NCI-H146 treated with DMSO at 0.1 percent for 48 hours (cell line): ENCODE data around the gene SYT2.
"Not testable (repeated sequence)": the region's sequence is repeated elsewhere in the genome, so short reads cannot be mapped to it uniquely, and the experiment has no call there.

Source experiments
- DNase-seq: peaks from one replicate; lab custom pipeline; 2025; ENCODE audit not compliant: unreplicated experiment; lab: John Stamatoyannopoulos, UW

The SYT2 gene

DNA sequence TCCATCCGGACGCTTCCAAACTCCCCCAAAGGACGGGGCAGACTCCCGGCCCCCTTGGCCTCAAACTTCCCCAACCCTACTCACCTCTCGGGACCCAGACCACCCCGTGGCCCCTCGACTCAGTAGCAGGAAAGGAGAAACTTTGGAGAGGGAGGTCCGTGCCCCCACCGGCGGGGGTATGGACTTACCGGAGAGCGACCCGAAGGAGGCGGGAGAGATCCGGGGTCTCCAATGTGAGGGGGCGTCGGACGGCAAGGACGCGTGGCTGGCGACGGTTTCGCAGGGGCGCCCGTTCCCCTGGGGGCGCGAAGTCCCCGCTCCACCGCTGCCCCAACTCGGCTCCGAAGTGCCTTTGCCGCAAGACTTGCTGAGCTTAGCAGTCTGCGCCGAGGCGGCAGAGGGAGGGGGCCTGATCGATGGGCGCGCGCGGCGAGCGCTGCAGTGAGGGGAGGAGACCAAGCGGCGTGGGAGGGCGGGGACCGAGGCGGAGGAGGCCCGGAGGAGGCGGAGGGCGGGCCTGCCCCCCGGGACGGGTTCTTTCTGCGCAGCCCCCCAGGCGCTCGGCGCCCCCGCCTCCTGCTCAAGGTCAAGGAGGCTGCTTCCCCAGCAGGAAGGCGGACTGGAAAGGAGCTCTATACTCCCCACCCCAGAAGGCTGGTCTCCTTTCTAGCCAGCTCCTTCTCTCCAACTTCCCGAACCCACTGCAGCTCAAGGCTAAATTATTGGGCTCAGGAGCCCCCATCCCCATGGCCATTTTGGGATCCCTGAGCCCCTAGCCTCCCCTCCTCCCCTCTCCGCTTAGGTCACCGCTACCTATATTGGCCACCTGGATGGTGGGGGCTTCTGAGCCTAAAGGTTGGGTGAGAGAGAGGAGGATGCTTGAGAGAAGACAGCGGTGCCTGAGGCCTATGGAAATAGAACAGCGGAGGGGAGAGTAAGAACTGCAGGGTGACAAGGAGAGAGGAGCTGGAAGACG, at the start of gene SYT2:
TSS of gene SYT2 (minus strand) at position 385 of the 976 bp plus-strand sequence. CDS start 104,682 bp downstream, outside the sequence.
- DNase-seq: peak; percentile 33

DNA sequence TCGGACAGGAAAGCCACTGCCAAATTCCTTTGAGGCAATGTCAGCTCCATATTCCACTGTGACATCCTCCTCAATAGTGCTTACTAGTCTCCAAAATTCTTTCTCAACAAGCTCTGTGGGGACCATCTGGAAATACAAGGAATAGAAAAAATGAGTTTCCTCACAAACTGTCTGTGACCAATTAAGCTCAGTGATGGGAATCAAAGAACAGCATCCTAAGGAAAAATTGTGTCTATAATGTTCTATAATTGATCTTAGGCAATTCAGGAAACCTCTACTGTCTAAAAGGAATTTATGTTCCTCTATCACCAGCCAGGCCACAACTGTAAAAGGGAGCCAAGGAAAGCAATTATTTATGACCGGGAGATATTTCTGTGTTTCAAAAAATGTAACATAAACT, 46.1 kb upstream of the SYT2 start:
- DNase-seq: no peak

DNA sequence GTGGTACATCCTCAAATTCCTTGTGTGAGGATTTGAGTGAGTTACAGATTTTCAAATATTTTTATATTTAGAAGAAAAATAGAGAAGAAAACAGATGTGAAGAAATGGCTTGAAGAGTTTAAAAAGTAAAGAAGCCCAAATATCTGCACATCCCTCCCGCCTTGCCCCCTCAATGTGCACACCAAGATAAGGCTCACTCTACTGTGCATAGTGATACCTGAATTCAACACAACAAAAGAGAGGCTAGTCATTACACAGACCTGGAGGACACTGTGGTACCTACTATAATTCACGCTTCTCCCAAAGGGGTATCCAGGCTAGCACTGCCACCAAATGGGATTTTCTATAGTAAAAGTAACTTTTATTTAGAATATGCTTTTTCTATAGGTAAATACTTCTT, 44.0 kb upstream of the SYT2 start:
- DNase-seq: no peak

DNA sequence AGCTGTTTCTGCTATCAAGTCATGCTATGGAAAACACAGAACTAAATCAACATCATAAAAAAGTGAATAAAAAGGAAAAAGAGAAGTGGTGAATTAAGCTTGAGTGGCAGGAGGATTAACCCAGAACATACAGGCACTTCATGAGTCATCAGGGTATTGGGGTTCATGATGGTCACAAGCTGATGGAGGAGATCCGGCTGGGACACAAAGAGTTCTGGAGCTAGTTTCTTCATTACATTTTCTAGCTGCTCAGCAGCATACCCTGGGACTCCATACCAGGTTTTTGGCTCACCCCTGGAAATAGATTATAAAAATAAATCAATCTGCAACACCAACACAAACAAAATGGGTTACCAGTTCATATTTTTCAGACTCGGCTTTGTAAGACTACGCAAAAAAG, 42.5 kb upstream of the SYT2 start:
- no peak for DNase-seq

DNA sequence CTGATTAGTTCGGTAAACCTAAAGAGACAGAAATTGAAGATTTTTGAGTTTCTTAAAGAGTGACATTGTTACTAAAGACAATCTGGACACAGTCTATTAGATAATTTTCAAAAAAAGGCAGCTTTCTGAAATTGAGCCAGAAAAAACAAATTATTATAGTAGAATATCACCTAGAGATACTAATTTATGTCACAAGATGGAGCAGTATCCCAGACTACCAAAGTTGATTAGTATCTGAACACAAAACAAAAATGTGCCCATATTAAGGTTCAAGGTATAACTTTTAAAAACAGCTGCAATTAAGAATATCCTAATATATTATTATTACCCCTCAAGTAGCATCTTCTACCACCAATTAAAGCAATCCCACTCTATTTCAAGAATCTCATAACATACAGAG, 40.5 kb upstream of the SYT2 start:
- no peak for DNase-seq

DNA sequence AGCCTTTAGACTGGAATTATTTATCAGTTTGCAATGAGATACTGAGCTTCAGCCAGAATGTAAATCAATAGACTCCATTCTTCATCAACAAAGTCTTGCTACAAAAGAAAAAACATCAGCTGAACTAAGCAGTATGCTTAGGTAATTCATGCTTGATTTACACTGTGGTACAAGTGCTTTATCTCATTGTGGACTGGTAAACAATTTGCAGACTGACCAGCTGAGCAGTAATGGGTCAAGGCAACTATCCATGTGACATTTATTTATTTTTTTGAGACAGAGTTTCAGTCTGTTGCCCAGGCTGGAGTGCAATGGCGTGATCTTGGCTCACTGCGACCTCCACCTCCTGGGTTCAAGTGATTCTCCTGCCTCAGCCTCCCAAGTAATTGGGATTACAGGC, 39.8 kb upstream of the SYT2 start:
- no peak for DNase-seq

DNA sequence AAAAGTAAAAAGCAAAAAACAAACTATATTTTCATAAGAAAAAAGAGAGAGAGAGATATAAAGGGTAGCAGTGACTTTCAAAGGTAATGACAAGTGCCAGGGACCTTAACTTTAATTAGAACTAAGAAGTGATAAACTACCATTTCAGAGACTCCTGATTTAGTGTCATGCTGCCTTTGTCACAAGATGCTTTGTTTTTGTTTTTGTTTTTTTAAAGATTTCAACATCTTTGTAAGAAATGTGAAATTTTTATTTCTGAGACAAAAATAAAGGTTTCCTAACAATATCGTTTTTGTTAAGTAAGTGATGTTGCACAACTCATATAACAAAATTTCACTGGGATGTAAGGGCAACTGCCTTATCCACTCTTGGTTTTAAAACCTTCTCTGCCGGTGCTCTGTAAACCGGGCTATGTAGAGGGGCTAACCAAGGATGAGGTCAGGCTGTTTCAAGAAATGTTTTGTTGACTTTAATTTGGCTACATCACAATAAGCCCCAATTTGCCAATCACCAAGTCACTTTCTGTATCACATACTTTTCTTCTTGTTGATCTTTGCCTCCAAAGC, 35.2 kb upstream of the SYT2 start:
- no peak for DNase-seq

DNA sequence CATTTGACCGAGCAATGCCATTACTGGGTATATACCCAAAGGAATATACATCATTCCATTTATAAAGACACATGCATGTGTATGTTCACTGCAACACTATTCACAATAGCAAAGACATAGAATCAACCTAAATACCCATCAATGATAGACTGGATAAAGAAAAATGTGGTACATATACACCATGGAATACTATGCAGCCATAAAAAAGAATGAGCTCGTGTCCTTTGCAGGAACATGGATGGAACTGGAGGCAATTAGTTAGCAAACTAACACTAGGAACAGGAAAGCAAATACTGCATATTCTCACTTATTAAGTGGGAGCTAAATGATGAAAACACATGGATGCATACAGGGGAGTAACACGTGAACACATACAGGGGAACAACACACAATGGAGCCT, 34.5 kb upstream of the SYT2 start:
- not testable (repeated sequence) for DNase-seq

DNA sequence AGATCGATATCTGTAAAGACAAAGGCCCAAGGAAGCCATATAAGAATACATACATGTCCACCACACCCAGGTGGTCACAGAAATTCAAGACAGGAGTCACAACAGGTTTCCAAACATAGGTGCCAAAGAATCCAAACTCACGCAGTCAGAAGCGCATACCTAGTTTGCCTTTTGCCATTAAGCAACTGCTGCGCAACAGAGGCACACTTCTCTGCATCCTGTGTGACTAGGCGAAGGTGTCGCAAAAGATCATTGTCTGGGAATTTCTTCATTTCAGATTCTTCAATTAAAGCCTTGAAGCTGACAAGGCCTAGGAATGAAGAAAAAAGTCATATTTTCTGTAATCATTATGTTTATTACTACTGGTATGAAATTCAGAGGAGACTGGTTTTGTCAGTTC, 32.2 kb upstream of the SYT2 start:
- DNase-seq: no peak

DNA sequence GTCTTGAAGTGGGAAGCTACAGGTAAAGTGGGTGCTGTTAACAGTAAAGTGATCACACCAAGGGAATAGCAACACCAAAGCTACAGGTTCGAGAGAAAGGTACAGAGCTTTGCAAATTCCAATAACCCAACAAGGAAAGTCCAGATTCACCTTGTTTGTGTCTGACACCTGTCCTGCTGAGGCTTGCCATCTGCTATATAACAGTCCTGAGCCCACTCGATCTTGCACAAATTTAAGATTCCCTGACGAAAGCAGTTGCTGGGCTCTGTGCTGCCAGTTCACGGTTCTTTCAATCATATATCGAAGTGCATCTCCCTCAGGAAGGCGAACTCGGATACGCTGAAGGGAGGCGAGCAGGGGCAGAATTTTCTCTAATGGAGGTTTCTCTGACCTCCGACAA, 23.0 kb upstream of the SYT2 start:
- DNase-seq: no peak

DNA sequence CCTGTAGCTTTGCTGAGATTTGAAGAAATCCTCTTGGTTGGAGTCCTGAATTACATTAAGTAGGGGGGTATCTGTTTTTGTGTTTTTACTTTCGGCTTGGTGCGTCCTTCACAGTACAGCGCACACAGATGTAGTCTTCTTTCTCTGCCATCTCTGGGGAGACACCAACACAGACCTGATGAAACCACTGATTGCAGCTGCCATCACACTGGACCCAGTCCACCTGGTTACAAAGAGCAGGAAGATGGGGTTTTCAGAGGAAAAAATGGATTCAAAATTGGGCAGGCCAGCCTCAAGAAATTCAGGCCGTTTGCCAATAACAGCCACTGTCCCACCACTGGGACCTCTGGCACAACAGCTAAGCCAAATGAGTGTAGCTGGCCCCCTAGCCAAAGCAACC, 18.7 kb upstream of the SYT2 start:
- no peak for DNase-seq

DNA sequence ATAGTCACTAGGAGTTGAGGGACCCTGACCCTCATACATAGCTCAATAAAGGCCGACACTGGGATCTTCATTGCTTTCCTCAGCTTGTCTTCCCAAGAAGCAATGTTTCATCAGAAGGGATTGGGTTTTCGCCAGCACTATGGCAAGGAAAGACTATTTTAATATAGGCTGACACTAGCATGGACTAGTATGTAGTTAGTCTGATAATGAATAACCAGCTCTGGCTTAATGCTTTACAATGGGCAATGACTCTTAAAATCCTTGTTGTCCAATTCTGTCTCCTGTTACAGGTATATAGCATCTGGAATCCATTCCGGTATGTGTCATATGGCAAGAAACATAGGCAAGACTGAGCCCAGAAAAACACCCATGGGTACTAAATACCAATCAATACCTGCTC, 15.3 kb upstream of the SYT2 start:
- no peak for DNase-seq

DNA sequence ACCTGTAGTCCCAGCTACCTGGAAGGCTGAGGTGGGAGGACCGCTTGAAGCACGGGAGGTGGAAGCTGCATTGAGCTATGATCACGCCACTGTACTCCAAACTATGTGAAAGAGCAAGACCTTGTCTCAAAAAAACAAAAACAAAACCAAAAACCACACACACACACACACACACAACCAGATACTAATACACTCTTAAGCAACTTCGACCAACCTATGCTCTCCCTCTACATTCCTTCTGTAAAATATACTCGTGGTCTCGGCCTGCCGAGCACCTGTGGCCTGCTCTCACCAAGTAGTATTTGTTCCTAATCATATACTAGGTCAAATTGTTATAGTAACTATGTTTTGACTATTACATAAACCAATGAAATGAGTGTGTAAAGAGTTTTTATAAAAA, 13.5 kb upstream of the SYT2 start:
- no peak for DNase-seq

DNA sequence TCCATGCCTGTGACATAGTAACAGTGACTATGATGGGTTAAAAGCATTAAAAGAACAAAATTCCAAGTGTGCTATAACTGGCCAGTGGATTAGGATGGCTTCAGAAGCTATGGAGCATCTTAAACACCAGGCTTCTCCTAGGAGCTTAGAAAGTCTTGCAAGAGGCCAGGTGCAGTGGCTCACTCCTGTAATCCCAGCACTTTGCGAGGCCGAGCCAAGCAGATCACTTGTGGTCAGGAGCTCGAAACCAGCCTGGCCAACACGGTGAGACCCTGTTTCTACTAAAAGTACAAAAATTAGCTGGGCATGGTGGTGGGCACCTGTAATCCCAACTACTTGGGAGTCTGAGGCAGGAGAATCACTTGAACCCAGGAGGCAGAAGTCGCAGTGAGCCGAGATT, 12.8 kb upstream of the SYT2 start:
- not testable (repeated sequence) for DNase-seq

DNA sequence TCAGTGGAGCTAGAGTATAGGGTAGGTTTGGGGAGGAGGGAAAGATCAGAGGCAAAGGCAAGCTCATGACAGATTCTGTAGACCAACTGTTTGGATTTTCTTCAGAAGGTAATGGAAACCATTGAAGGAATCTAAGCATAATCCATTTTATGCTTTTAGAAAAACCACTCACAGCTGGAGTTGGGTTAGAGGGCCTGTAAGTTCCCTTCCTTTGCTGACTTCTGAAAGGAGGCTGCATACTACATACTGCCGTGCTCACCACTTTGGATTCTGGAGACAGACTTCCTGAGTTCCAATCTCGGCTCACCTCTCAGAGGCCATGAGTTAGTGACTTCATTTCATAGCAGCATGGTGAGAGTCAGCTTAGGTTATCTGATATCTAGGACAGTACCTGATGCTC, 6.4 kb upstream of the SYT2 start:
- no peak for DNase-seq

DNA sequence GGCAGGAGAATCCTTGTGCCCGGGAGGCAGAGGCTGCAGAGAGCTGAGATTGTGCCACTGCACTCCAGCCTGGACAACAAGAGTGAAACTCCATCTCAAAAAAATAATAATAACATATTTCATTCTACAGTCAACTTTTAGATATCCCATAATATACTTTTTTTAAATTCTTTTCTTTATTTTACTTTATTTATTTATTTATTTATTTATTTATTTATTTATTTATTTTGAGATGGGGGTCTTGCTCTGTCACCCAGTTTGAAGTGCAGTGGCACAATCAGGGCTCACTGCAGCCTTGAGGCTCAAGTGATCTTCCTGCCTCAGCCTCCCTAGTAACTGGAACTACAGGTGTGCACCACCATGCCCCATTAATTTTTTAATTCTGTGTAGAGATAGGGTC, 3.9 kb upstream of the SYT2 start:
- not testable (repeated sequence) for DNase-seq

DNA sequence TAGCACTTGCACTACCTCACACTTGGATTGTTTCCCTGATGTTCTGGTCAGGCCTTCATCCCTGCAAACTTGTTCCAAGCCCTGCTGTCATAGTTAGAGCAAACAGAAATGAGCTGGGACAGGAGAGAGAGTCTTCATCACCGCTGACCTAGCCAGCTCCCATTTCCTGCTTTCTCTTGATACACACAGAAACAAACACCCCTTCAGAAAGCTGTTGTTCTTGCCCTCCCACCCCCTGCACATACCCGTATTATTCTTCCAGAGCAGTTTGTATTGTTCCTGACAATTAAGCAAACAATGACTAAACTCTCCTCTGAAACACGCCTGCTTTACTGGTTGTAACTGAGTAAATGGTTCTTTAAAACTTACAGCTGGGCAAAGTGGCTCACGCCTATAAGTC, 2.9 kb upstream of the SYT2 start:
- peak; percentile 25 for DNase-seq

DNA sequence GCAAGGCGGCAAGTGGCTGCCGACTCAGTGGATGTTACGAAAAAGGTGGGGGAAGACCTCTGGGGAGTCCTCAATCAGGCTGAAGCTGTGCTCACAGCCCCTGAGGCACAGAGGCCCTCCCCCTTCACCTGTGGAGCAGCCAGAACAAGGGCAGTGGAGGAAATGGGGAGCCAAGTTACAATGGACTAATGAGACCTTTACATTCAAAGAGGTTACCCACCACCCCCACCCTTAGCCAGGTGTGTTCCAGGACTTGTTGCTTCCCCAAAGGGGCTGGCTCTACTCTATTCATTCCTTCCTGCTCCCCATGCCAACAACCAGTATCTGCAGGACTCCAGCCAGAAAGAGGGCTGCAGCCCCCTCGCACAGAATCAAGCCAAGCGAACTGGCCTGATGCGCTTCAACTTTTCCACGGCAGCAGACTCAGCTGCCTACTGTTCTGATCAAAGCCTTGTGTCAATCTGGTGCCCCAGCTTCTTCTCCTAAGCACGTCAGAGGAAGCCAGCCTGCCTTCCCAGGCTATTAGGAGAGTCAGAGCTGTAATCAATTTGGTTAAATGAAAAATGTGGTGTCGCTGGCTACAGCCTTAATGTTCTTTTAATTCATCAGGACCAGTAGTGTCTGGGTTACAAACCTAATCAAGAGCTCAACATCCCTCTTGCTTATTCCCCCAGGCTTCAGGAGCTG, 1.8 kb upstream of the SYT2 start:
- DNase-seq: no peak

DNA sequence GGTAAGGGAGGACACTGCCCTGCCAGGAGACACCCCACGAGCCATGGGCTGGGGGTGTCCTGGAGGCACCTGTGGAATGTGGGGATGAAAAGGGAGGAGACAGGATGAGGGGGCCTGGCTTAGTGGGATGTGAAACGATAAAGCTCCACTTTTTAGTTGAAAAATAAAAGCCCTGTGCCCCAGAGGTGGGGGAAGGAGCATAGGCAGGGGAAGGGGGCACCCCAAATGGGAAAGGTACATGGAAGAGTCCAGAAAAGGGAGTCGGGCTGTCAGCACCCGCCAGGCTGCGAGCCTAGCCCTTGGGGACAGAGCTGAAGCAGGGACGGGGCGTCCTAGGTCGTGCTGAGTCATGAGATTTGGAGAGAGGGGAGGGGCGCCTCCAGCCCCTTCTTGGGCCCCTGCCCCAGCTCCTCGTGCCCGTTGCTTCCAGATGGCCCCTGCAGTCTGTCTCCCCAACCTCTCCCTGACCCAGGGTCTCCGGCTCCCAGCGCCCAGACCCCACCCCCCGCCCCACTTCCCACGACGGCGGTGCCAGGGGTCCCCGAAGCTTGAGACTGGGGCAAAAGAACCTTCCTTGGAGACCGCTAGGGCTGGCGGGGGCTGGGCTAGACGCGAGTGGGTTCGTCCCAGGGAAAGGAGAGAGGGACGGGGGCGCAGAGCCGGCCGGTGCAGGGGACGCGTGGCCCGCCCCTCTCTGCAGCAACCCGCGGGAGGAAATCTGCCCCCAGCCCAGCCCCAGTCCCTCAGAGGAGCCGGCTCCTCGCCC, 795 bp downstream of the SYT2 start:
- DNase-seq: no peak

DNA sequence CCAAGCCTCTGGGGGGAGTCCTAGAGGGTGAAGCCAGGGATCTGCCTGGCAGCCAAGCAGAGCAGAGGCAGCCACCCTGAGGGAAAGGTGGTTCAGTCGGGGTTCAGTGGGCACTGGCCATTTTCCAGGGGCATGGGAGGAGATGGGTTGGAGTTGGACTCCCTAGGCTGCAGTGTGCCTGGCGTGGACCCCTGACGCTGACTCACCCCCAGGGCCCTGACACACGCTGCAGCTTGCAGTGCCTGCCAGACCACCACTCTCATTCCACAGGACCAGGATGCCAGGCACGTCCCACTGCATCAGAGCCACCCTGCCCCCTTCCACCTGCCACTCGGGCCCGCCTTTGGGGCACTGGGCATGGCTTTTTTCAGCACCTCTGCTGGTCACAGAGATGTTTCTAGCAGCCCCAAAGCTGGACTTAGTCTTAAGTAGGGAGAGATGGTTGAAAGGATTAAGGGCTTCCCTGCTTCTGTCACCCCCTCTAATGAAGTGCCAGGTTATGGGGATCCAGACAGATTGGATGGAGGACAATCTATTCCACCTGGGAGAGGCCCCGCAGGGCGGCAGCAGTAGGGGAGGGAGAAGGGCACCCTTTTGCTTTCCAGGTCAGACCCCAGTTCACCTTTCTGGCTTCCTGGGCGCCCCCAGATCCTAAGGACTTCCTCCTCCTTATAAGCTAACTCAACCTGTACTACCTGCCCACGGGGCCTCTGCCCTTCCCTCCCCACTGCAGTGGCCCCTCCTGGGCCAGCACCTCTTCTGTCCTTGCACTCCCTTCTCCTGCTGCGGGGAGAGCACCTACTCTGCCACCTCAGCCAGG, 1.6 kb downstream of the SYT2 start:
- DNase-seq: no peak
